ENCODE measurements around the gene NIPAL3.

The NIPAL3 gene

GRCh38 chr1:24373710-24374109 lies 41.9 kb upstream of the NIPAL3 start:
- H3K36me3 ChIP-seq (ENCODE audit: control insufficient read depth, insufficient read depth, low read length), result no peaks in the 10 kb centered on the region

GRCh38 chr1:24374891-24375786 lies 40.5 kb upstream of the NIPAL3 start:
- H3K27me3 ChIP-seq (ENCODE audit: control insufficient read depth, insufficient read depth, low read length), result no peaks in the 10 kb centered on the region
- H2AFZ ChIP-seq, result no peak overlapping the region
- no peak overlapping the region for H3K4me2 ChIP-seq (ENCODE audit: low read length)
- H3K79me2 ChIP-seq, result no peaks in the 10 kb centered on the region
- no peak for TF ChIP-seq CTCF (IDR thresholded peaks at IDR 0.05)
- H3K27ac ChIP-seq, result no peak overlapping the region
- H3K4me1 ChIP-seq, result no peaks in the 10 kb centered on the region
- H3K36me3 ChIP-seq (ENCODE audit: control insufficient read depth, insufficient read depth, low read length), result no peaks in the 10 kb centered on the region
- H3K9ac ChIP-seq, result no peak overlapping the region
- no peak overlapping the region for H3K4me3 ChIP-seq (ENCODE audit: low read depth, low read length)
- H3K9me3 ChIP-seq (ENCODE audit: control insufficient read depth, low read length), result no peaks in the 10 kb centered on the region

More at GRCh38 chr1:24373710-24374109, 41.9 kb upstream of the NIPAL3 start:
- H3K9me3 ChIP-seq (ENCODE audit: control insufficient read depth, low read length), result no peaks in the 10 kb centered on the region
- no peak overlapping the region for H3K27ac ChIP-seq
- H3K27me3 ChIP-seq (ENCODE audit: control insufficient read depth, insufficient read depth, low read length), result no peaks in the 10 kb centered on the region
- H2AFZ ChIP-seq, result no peak overlapping the region
- H3K4me3 ChIP-seq (ENCODE audit: low read depth, low read length), result no peak overlapping the region
- TF ChIP-seq CTCF (IDR thresholded peaks at IDR 0.05), result no peak
- H3K4me2 ChIP-seq (ENCODE audit: low read length), result no peak overlapping the region
- no peaks in the 10 kb centered on the region for H3K79me2 ChIP-seq
- H3K4me1 ChIP-seq, result no peaks in the 10 kb centered on the region
- H3K9ac ChIP-seq, result no peak overlapping the region

GRCh38 chr1:24379733-24380315 lies 35.8 kb upstream of the NIPAL3 start:
- no peaks in the 10 kb centered on the region for H3K36me3 ChIP-seq (ENCODE audit: control insufficient read depth, insufficient read depth, low read length)
- TF ChIP-seq CTCF (IDR thresholded peaks at IDR 0.05), result no peak
- no peak overlapping the region for H2AFZ ChIP-seq
- no peaks in the 10 kb centered on the region for H3K9me3 ChIP-seq (ENCODE audit: control insufficient read depth, low read length)
- H3K4me1 ChIP-seq, result no peaks in the 10 kb centered on the region
- H3K27ac ChIP-seq, result no peak overlapping the region
- H3K4me2 ChIP-seq (ENCODE audit: low read length), result no peak overlapping the region
- no peak overlapping the region for H3K4me3 ChIP-seq (ENCODE audit: low read depth, low read length)
- H3K27me3 ChIP-seq (ENCODE audit: control insufficient read depth, insufficient read depth, low read length), result no peaks in the 10 kb centered on the region
- H3K79me2 ChIP-seq, result no peaks in the 10 kb centered on the region
- H3K9ac ChIP-seq, result no peak overlapping the region

GRCh38 chr1:24380508-24380907 lies 35.1 kb upstream of the NIPAL3 start:
- no peak overlapping the region for H2AFZ ChIP-seq
- H3K36me3 ChIP-seq (ENCODE audit: control insufficient read depth, insufficient read depth, low read length), result no peaks in the 10 kb centered on the region
- H3K4me2 ChIP-seq (ENCODE audit: low read length), result no peak overlapping the region
- no peaks in the 10 kb centered on the region for H3K4me1 ChIP-seq
- no peak for TF ChIP-seq CTCF (IDR thresholded peaks at IDR 0.05)
- H3K4me3 ChIP-seq (ENCODE audit: low read depth, low read length), result no peak overlapping the region
- no peak overlapping the region for H3K27ac ChIP-seq
- H3K79me2 ChIP-seq, result no peaks in the 10 kb centered on the region
- no peaks in the 10 kb centered on the region for H3K9me3 ChIP-seq (ENCODE audit: control insufficient read depth, low read length)
- H3K9ac ChIP-seq, result no peak overlapping the region
- H3K27me3 ChIP-seq (ENCODE audit: control insufficient read depth, insufficient read depth, low read length), result no peaks in the 10 kb centered on the region

Measured in parathyroid adenoma (tissue), 2 donors.